Fibroblast of pulmonary artery (primary cell): ENCODE results near the gene CNOT1.

Experiments used
- DNase-seq: peaks from one replicate; pipeline ENCODE4 v3.0.0-alpha.2; 2010; ENCODE audit warnings: low read depth
- H3K4me3 ChIP-seq: replicated peaks from 2 replicates; pipeline ENCODE4 v1.5.1; 2011; ENCODE audit warnings: low read depth, mild to moderate bottlenecking, control low read depth, low read length, moderate library complexity
- CTCF ChIP-seq: IDR thresholded peaks from 2 replicates; pipeline ENCODE4 v1.5.1; 2011; ENCODE audit warnings: mild to moderate bottlenecking, control low read depth, low read length, inconsistent platforms; ENCODE audit errors: missing control alignments

CNOT1 gene

GRCh38 chr16:58536278-58536677 is 93.3 kb downstream of the CNOT1 start:
- no peak for DNase-seq
- TF ChIP-seq CTCF, result no peak
- no peak overlapping the region for H3K4me3 ChIP-seq

- TF ChIP-seq CTCF, result no peak
- no peak overlapping the region for H3K4me3 ChIP-seq
- no peak for DNase-seq
Measured at GRCh38 chr16:58535100-58535499, 94.5 kb downstream of the CNOT1 start.

GRCh38 chr16:58533751-58534470 is 95.7 kb downstream of the CNOT1 start:
- DNase-seq, result peak; percentile 12
- no peak overlapping the region for H3K4me3 ChIP-seq
- TF ChIP-seq CTCF, result no peak

GRCh38 chr16:58532414-58532813 is 97.2 kb downstream of the CNOT1 start:
- no peak for DNase-seq
- no peak for TF ChIP-seq CTCF
- H3K4me3 ChIP-seq, result no peak overlapping the region

GRCh38 chr16:58530179-58530578 is 99.4 kb downstream of the CNOT1 start:
- DNase-seq, result no peak
- H3K4me3 ChIP-seq, result no peak overlapping the region
- TF ChIP-seq CTCF, result no peak

GRCh38 chr16:58519707-58520106 is 109.9 kb downstream of the CNOT1 start:
- TF ChIP-seq CTCF, result no peak
- DNase-seq, result no peak
- H3K4me3 ChIP-seq, result no peak overlapping the region

- DNase-seq, result no peak
- no peak overlapping the region for H3K4me3 ChIP-seq
- no peak for TF ChIP-seq CTCF
Measured at GRCh38 chr16:58518980-58519368, 110.7 kb downstream of the CNOT1 start.
